Gastroesophageal sphincter (tissue), 4 donors: ENCODE data around the gene SMIM13. TPM values are rescaled to one million over a fixed set of nuclear protein-coding genes. Genes with fewer than 3 reads are reported as not detected.
"Not testable (repeated sequence)": the region's sequence is repeated elsewhere in the genome, so short reads cannot be mapped to it uniquely, and the experiment has no call there.

Experiments
- ATAC-seq: fragments of 150-250 bp; one replicate; pipeline ENCODE4 v1.9.1; 2016; ENCODE audit warnings: mild to moderate bottlenecking, moderate library complexity
- H3K27ac ChIP-seq, 4 donors: fragments of 200-600 bp; sonication (generic) in 3 of 4; 1 replicate in 3 of 4; 2 replicates in 1 of 4; pipeline ENCODE4 v1.5.1; 2016 to 2019
- H3K27me3 ChIP-seq: fragments of 200-600 bp; sonication (generic); one replicate; pipeline ENCODE4 v1.5.1; 2019
- H3K36me3 ChIP-seq, 2 donors: fragments of 200-600 bp; sonication (generic); one replicate each; pipeline ENCODE4 v1.5.1; 2019; ENCODE audit warnings: control low read depth in 1 of 2
- H3K4me1 ChIP-seq, 3 donors: fragments of 200-600 bp; sonication (generic); 1 replicate in 2 of 3; 2 replicates in 1 of 3; pipeline ENCODE4 v1.5.1; 2016 to 2019; ENCODE audit warnings: control low read depth in 2 of 3
- H3K4me3 ChIP-seq, 2 donors: fragments of 200-600 bp; sonication (generic); one replicate each; pipeline ENCODE4 v1.5.1; 2019; ENCODE audit warnings: mild to moderate bottlenecking in 1 of 2, moderate library complexity in 1 of 2
- H3K9me3 ChIP-seq, 3 donors: fragments of 200-600 bp; sonication (generic); one replicate each; pipeline ENCODE4 v1.5.1; 2017 to 2019; ENCODE audit warnings: control low read depth in 2 of 3
- CTCF ChIP-seq, 4 experiments: fragments of 200-600 bp in 2 of 4; fragments of 450-650 bp in 2 of 4; sonication (generic) in 1 of 4; IDR thresholded peaks; one replicate each; pipeline ENCODE4 v1.5.1; 2017 to 2019; ENCODE audit warnings: antibody characterized with exemption in 4 of 4, mild to moderate bottlenecking in 2 of 4, moderate library complexity in 2 of 4
- EP300 ChIP-seq: sonication (generic); formaldehyde crosslinking; IDR thresholded peaks from one replicate; pipeline ENCODE4 v1.6.1; 2017; ENCODE audit warnings: antibody characterized with exemption, mild to moderate bottlenecking
- POLR2A ChIP-seq, 2 donors: fragments of 450-650 bp; IDR thresholded peaks; one replicate each; pipeline ENCODE4 v1.6.1; 2017; ENCODE audit warnings: antibody characterized with exemption in 2 of 2, mild to moderate bottlenecking in 2 of 2, moderate library complexity in 1 of 2
- POLR2AphosphoS5 ChIP-seq: sonication (generic); formaldehyde crosslinking; IDR thresholded peaks from one replicate; pipeline ENCODE4 v1.6.1; 2017; ENCODE audit warnings: antibody characterized with exemption
- WGBS, 2 donors: methylation state at CpG; one replicate each; pipeline ENCODE4 v1.1.5; 2018; ENCODE audit warnings: low coverage in 1 of 2; 5-methylcytosine and 5-hydroxymethylcytosine counted together
- total RNA-seq, 4 donors: library from RNA; depleted of rRNA; stranded (reverse); fragments of >200 nt; gene quantifications; one replicate each; pipeline ENCODE4 v1.1.0, GENCODE V29; 2016

SMIM13 gene
- total RNA-seq, 4 donors from 2014 or later = 8.3 to 13.5 (median 12.5) TPM

DNA sequence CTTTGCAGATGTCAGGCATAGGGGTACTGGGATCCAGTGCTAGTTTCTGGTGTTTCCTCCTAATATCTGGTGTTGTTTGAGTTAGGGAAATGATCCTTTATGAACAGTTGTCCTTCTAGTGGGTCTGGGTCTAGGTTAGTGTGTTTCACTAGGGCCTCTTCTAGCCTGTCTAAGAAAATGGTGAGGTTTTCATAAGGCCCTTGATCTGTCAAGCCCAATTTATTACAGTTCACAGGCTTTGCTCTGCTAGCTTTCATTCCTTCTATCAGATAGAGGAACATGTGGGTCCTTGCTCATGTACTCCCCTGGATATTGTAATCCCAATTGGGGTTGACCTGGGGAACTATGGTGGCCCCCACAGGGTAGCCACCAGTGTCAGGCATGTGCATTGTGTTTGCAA, 15.1 kb downstream of the SMIM13 start:
- no peaks in the 10 kb centered on the region for H3K36me3 ChIP-seq
- H3K27ac ChIP-seq = no peak overlapping the region
- no peaks in the 10 kb centered on the region for H3K27me3 ChIP-seq
- peaks cover 0 to 5% (median 0%) of the 10 kb centered on the region in 3 donors for H3K4me1 ChIP-seq
- no peak overlapping the region for H3K4me3 ChIP-seq
- H3K9me3 ChIP-seq = no peaks in the 10 kb centered on the region
- no peak for TF ChIP-seq CTCF (IDR thresholded peaks at IDR 0.05)
- TF ChIP-seq EP300 = no peak
- no peak for TF ChIP-seq POLR2AphosphoS5
- TF ChIP-seq POLR2A (IDR thresholded peaks at IDR 0.05) = no peak
- no peak for ATAC-seq

GRCh38 chr6:11110921-11111768, 17.5 kb downstream of the SMIM13 start, which contains the start of gene ERVFRD-1:
TSS of gene ERVFRD-1 (minus strand) at chr6:11111725. CDS start at chr6:11105310, 6,415 bp downstream.
- WGBS, 2 donors = 82 to 95% methylated on average over 7 to 16 of the region's 16 CpGs
- Histone ChIP-seq H3K27me3 (no peaks in the 10 kb centered on the region), H3K9me3 (no peaks in the 10 kb centered on the region), H3K27ac (no peak within 1 kb of the TSS), H3K36me3 (no peaks in the 10 kb centered on the region), H3K4me3 (peak within 1 kb of the TSS in 1 of 2 donors; percentile 8), H3K4me1 (peaks cover 0 to 5% (median 0%) of the 10 kb centered on the region in 3 donors)
- TF ChIP-seq POLR2AphosphoS5 (no peak), POLR2A (IDR thresholded peaks at IDR 0.05) (no peak)
- ATAC-seq = no peak

DNA sequence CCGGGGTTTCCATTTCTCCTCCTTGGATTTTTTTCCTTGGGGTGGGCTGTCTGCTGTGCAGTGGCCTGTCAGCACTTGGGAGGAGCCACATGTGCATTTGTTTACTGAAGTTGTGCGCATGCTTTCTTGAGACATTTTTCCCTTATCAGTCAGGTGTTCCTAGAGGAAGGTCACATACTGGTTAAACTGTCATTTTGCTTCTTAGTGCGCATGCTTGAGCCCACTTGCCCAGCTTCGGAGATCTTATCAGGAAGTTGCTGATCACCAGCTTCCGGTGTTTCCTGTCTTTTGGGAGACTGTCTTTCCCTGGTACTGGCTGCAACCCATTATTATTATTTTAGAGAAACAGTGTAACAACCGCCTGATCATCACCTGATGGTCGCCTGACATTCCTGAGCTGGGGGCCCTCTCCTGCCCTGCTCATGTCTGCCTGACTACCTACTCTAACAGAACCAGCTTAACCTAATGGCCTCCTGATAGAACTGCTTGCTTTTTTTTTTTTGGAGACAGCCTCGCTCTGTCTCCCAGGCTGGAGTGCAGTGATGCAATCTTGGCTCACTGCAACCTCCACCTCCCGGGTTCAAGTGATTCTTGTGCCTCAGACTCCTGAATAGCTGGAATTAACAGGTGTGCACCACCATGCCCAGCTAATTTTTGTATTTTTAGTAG, 18.3 kb downstream of the SMIM13 start:
- Histone ChIP-seq H3K36me3 (no peaks in the 10 kb centered on the region), H3K27ac (no peak overlapping the region), H3K27me3 (no peaks in the 10 kb centered on the region), H3K4me1 (peaks cover 0 to 5% (median 0%) of the 10 kb centered on the region in 3 donors), H3K9me3 (no peaks in the 10 kb centered on the region), H3K4me3 (peak overlapping the region in 1 of 2 donors; percentile 8)
- TF ChIP-seq EP300 (no peak), POLR2A (IDR thresholded peaks at IDR 0.05) (no peak), CTCF (IDR thresholded peaks at IDR 0.05) (no peak), POLR2AphosphoS5 (no peak)
- WGBS, 2 donors = 69 to 71% methylated on average over 4 to 8 of the region's 9 CpGs
- no peak for ATAC-seq

GRCh38 chr6:11113038-11113437, 19.4 kb downstream of the SMIM13 start:
- no peak overlapping the region for H3K27ac ChIP-seq
- TF ChIP-seq CTCF (IDR thresholded peaks at IDR 0.05) (no peak), POLR2AphosphoS5 (no peak), EP300 (no peak), POLR2A (IDR thresholded peaks at IDR 0.05) (no peak)
- WGBS, 2 donors = 85 to 89% methylated on average over 2 to 4 of the region's 4 CpGs
- H3K36me3 ChIP-seq = no peaks in the 10 kb centered on the region
- peaks cover 0 to 5% (median 0%) of the 10 kb centered on the region in 3 donors for H3K4me1 ChIP-seq
- ATAC-seq = no peak
- no peaks in the 10 kb centered on the region for H3K27me3 ChIP-seq
- no peak overlapping the region for H3K4me3 ChIP-seq
- no peaks in the 10 kb centered on the region for H3K9me3 ChIP-seq

GRCh38 chr6:11115808-11116536, 22.3 kb downstream of the SMIM13 start:
- H3K36me3 ChIP-seq, H3K9me3 ChIP-seq, H3K27ac ChIP-seq, H3K27me3 ChIP-seq, H3K4me3 ChIP-seq, ATAC-seq: not testable (repeated sequence)
- H3K4me1 ChIP-seq = peaks cover 0 to 21% (median 0%) of the 10 kb centered on the region in 3 donors
- WGBS, 2 donors = 80 to 82% methylated on average over 1 to 7 of the region's 11 CpGs
